ENCODE data around the gene RFC1. TPM values are rescaled to one million over a fixed set of nuclear protein-coding genes. Genes with fewer than 3 reads are reported as not detected.

RFC1 gene
- total RNA-seq, 4 donors from 2014 or later, result 54.7 to 166 (median 77.6) TPM

DNA sequence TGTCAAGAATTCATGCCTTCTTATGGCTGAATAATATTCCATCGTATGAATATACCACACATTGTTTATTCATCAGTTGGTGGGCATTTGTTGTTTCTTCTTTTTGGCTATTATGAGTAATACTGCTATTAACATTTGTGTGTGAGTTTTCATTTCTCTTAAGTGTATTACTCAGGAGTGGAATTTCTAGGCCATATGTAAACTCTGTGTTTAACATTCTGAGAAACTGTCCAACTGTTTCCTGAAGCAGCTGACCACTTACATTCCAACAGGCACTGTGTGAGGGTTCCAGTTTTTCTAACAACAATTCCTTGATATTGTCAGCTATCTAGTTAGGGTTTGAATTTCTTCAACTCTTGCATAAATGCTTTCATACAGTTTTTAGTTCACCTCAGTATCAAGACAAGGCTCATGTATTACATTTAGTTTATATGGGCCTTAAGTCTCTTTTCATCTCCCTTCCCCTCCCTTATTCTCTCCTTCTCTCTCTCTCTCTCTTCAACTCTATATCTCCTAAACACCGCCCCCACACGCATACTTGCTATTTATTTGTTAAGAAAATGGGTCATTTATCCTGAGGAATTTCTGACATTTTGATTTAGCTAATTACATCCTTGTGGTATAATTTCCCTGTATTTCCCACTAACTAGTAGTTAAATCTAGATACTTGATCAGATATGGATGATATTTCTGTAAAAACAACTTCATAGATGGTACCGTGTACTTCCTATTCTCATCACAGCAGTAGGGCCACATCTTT lies 106.4 kb downstream of the RFC1 start:
- TF ChIP-seq, protein P1, sequence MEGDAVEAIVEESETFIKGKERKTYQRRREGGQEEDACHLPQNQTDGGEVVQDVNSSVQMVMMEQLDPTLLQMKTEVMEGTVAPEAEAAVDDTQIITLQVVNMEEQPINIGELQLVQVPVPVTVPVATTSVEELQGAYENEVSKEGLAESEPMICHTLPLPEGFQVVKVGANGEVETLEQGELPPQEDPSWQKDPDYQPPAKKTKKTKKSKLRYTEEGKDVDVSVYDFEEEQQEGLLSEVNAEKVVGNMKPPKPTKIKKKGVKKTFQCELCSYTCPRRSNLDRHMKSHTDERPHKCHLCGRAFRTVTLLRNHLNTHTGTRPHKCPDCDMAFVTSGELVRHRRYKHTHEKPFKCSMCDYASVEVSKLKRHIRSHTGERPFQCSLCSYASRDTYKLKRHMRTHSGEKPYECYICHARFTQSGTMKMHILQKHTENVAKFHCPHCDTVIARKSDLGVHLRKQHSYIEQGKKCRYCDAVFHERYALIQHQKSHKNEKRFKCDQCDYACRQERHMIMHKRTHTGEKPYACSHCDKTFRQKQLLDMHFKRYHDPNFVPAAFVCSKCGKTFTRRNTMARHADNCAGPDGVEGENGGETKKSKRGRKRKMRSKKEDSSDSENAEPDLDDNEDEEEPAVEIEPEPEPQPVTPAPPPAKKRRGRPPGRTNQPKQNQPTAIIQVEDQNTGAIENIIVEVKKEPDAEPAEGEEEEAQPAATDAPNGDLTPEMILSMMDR (IDR thresholded peaks at IDR 0.05), result no peak
- TF ChIP-seq POLR2A (IDR thresholded peaks at IDR 0.05), result no peak
- no peaks in the 10 kb centered on the region for H3K4me1 ChIP-seq
- H3K9me3 ChIP-seq, result no peaks in the 10 kb centered on the region
- no peaks in the 10 kb centered on the region for H3K36me3 ChIP-seq
- H3K27ac ChIP-seq, result no peak overlapping the region
- H3K27me3 ChIP-seq, result no peaks in the 10 kb centered on the region
- H3K4me3 ChIP-seq, result no peak overlapping the region
- intact Hi-C loops (cut with DNase I; ENCODE audit: low total_unique reads), result no loop called here
- DNase-seq, result no peak

DNA sequence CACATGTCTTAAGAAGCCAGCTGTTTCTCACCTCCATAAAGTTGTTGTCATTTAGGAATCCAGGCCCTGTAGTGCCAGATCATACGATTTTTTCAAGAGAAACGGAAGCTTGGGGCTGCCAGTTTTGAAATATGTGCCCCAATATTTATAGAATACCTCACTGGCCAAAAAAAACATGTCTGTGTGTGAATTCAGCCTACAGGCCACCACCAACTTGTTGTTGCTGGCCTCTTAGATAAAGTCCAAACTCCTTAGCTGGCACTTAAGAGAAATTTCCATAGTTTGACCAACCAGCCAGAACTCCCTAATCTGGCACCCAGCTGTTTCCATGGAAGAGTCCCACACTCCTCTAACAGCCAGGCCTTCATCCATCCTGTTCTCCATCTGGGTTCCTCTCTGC lies 109.7 kb downstream of the RFC1 start:
- Histone ChIP-seq H3K27ac (no peak overlapping the region), H3K27me3 (no peaks in the 10 kb centered on the region), H3K9me3 (no peaks in the 10 kb centered on the region), H3K36me3 (no peaks in the 10 kb centered on the region), H3K4me3 (no peak overlapping the region), H3K4me1 (no peaks in the 10 kb centered on the region)
- TF ChIP-seq, protein P1 (IDR thresholded peaks at IDR 0.05), result no peak
- TF ChIP-seq POLR2A (IDR thresholded peaks at IDR 0.05), result no peak
- DNase-seq, result no peak
- intact Hi-C loops (cut with DNase I; ENCODE audit: low total_unique reads), result no loop called here

DNA sequence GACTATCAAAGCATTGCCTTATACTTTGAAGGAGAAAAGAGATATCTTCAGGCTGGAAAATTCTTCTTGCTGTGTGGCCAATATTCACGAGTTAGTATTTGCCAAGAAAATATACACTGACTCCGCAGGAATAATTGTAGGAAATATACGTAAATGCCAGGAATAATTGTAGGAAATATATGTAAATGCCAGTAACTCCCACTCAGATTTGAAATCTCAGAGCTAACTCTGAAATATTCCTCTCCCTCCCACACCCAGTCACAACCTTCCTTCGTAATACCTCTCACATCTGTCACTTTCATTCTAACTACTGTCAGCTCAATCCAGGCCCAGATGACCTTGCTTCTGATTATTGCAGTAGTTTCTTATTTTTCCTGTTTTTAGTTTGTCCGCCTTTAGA lies 110.3 kb downstream of the RFC1 start:
- Histone ChIP-seq H3K4me3 (no peak overlapping the region), H3K27me3 (no peaks in the 10 kb centered on the region), H3K9me3 (no peaks in the 10 kb centered on the region), H3K36me3 (no peaks in the 10 kb centered on the region), H3K27ac (no peak overlapping the region), H3K4me1 (no peaks in the 10 kb centered on the region)
- intact Hi-C loops (cut with DNase I; ENCODE audit: low total_unique reads), result no loop called here
- TF ChIP-seq POLR2A (IDR thresholded peaks at IDR 0.05), result no peak
- TF ChIP-seq, protein P1 (IDR thresholded peaks at IDR 0.05), result no peak
- DNase-seq, result no peak

GRCh38 chr4:39255266-39255665 lies 110.9 kb downstream of the RFC1 start:
- intact Hi-C loops (cut with DNase I; ENCODE audit: low total_unique reads), result no loop called here

GRCh38 chr4:39243462-39243861 lies 122.7 kb downstream of the RFC1 start:
- no peaks in the 10 kb centered on the region for H3K36me3 ChIP-seq
- no peak for DNase-seq
- H3K9me3 ChIP-seq, result no peaks in the 10 kb centered on the region

More at GRCh38 chr4:39255266-39255665, 110.9 kb downstream of the RFC1 start:
- DNase-seq, result no peak
- Histone ChIP-seq H3K4me1 (no peaks in the 10 kb centered on the region), H3K9me3 (no peaks in the 10 kb centered on the region), H3K36me3 (no peaks in the 10 kb centered on the region), H3K27me3 (no peaks in the 10 kb centered on the region), H3K27ac (no peak overlapping the region), H3K4me3 (no peak overlapping the region)
- TF ChIP-seq POLR2A (IDR thresholded peaks at IDR 0.05), result no peak
- TF ChIP-seq, protein P1 (IDR thresholded peaks at IDR 0.05), result no peak

More at GRCh38 chr4:39243462-39243861, 122.7 kb downstream of the RFC1 start:
- H3K27me3 ChIP-seq, result no peaks in the 10 kb centered on the region
- intact Hi-C loops (cut with DNase I; ENCODE audit: low total_unique reads), result no loop called here
- TF ChIP-seq, protein P1 (IDR thresholded peaks at IDR 0.05), result no peak
- TF ChIP-seq POLR2A (IDR thresholded peaks at IDR 0.05), result no peak
- no peaks in the 10 kb centered on the region for H3K4me1 ChIP-seq
- no peak overlapping the region for H3K4me3 ChIP-seq
- H3K27ac ChIP-seq, result no peak overlapping the region

Small RNA genes within 50 kb of the gene (microRNA-seq; reads per million reads assigned to microRNA genes)
- not detected for gene MIR5591 (ENCODE audit: borderline microRNAs expressed, borderline replicate concordance)

Small RNA genes within 50 kb of the gene (small RNA-seq; reads per million reads assigned to genes)
- gene MIR5591, result not detected
- gene RNU6-32P, result not detected
- gene RNU6-887P, result not detected

Other genes starting within 250 kb of the RFC1 start
- gene WDR19, start 183.8 kb downstream of the RFC1 start, total RNA-seq, result 100 to 1,000 TPM in 1 of 4 donors, 10 to 100 TPM in 3; 37.4 to 129 (median 74.0) TPM
- gene KLB, start 40.6 kb upstream of the RFC1 start, total RNA-seq, result under 1 TPM in 1 of 4 donors, not detected in 3; 0.21 TPM
- over 10,000 TPM in 1 of 4 donors, 1,000 to 10,000 TPM in 3; 3,607 to 16,295 (median 4,795) TPM for gene RPL9, start 92.6 kb upstream of the RFC1 start, total RNA-seq
- gene LIAS, start 92.7 kb upstream of the RFC1 start, total RNA-seq, result 10 to 100 TPM in 3 of 4 donors, 1 to 10 TPM in 1; 1.8 to 16.5 (median 11.3) TPM
- 100 to 1,000 TPM in 1 of 4 donors, 10 to 100 TPM in 3; 36.4 to 192 (median 48.9) TPM for gene UGDH, start 161.1 kb upstream of the RFC1 start, total RNA-seq

All from uterus (tissue), 4 donors.